SU-DHL-6 (cell line): ENCODE data around the gene EME1.

Experiments used
- H2AFZ ChIP-seq: fragments of 200-600 bp; sonication (generic); 2 replicates; pipeline ENCODE4 v1.6.1; 2014; ENCODE audit warnings: low read depth, mild to moderate bottlenecking, moderate library complexity, mixed read lengths, antibody characterized with exemption, low read length; ENCODE audit not compliant: severe bottlenecking
- H3F3A ChIP-seq: fragments of 200-600 bp; shearing (Covaris generic); 2 replicates; pipeline ENCODE4 v1.6.0; 2016; ENCODE audit warnings: antibody characterized with exemption, mild to moderate bottlenecking; ENCODE audit not compliant: insufficient read depth
- H3K27ac ChIP-seq: fragments of 200-600 bp; sonication (generic); 2 replicates; pipeline ENCODE4 v1.5.1; 2016; ENCODE audit warnings: low read depth, mild to moderate bottlenecking, low read length, moderate library complexity, mixed read lengths
- H3K27me3 ChIP-seq: fragments of 200-600 bp; sonication (generic), shearing (Covaris generic); 2 replicates; pipeline ENCODE4 v1.6.0; 2014; ENCODE audit warnings: mild to moderate bottlenecking, low read length
- H3K36me3 ChIP-seq: fragments of 200-600 bp; sonication (generic); 2 replicates; pipeline ENCODE4 v1.6.1; 2014; ENCODE audit warnings: mild to moderate bottlenecking, low read length, mixed read lengths
- H3K4me2 ChIP-seq: fragments of 300-600, 200-600 bp; shearing (Covaris generic), sonication (generic); 2 replicates; pipeline ENCODE4 v1.6.0; 2014; ENCODE audit warnings: low read length, low read depth, mild to moderate bottlenecking; ENCODE audit not compliant: poor library complexity, severe bottlenecking
- H3K4me3 ChIP-seq: fragments of 200-600 bp; sonication (generic); 2 replicates; pipeline ENCODE4 v1.5.1; 2014; ENCODE audit warnings: antibody characterized with exemption, low read length, mild to moderate bottlenecking, mixed read lengths; ENCODE audit not compliant: insufficient read depth, poor library complexity, severe bottlenecking
- H3K79me2 ChIP-seq: fragments of 200-600 bp; sonication (generic); 2 replicates; pipeline ENCODE4 v1.6.1; 2014; ENCODE audit warnings: mild to moderate bottlenecking, low read length, moderate library complexity; ENCODE audit not compliant: insufficient read depth
- H3K9ac ChIP-seq: fragments of 200-600 bp; sonication (generic); 2 replicates; pipeline ENCODE4 v1.7.0; 2014; ENCODE audit warnings: mild to moderate bottlenecking, low read length
- H3K9me2 ChIP-seq: fragments of 200-600 bp; sonication (generic); replicated peaks from 2 replicates; pipeline ENCODE4 v1.6.1; 2014; ENCODE audit warnings: low read length; ENCODE audit not compliant: insufficient read depth
- H3K9me3 ChIP-seq: fragments of 200-600 bp; sonication (generic); 2 replicates; pipeline ENCODE4 v1.6.1; 2014; ENCODE audit warnings: low read length, mixed read lengths; ENCODE audit not compliant: insufficient read depth
- H4K20me1 ChIP-seq: fragments of 200-600 bp; sonication (generic); 2 replicates; pipeline ENCODE4 v1.6.1; 2014; ENCODE audit warnings: low read depth, mild to moderate bottlenecking, antibody characterized with exemption, low read length, moderate library complexity, mixed read lengths
- CTCF ChIP-seq: fragments of 200-600 bp; sonication (generic); IDR thresholded peaks from one replicate; pipeline ENCODE4 v1.5.1; 2017; ENCODE audit warnings: antibody characterized with exemption, mild to moderate bottlenecking, low read length, moderate library complexity; ENCODE audit not compliant: insufficient read depth, poor library complexity, severe bottlenecking
- EZH2phosphoT487 ChIP-seq: fragments of 200-600 bp; sonication (generic), shearing (Covaris generic); conservative IDR thresholded peaks from 2 replicates; pipeline ENCODE4 v1.6.1; 2018; ENCODE audit warnings: mild to moderate bottlenecking, antibody characterized with exemption, low read length, moderate library complexity, mixed read lengths

EME1 gene

GRCh38 chr17:50358177-50358576 lies 14.9 kb upstream of the EME1 start:
- TF ChIP-seq CTCF, result no peak
- TF ChIP-seq EZH2phosphoT487, result no peak
- H3K27me3 ChIP-seq, result no peaks in the 10 kb centered on the region
- no peaks in the 10 kb centered on the region for H3K9me2 ChIP-seq
- H3K27ac ChIP-seq, result no peak overlapping the region
- H4K20me1 ChIP-seq, result no peaks in the 10 kb centered on the region
- no peak overlapping the region for H3K4me2 ChIP-seq
- no peak overlapping the region for H3K4me3 ChIP-seq
- H2AFZ ChIP-seq, result no peak overlapping the region
- 0 out of 2 replicates have a peak, but pooled peaks cover 6% of the 10 kb centered on the region for H3F3A ChIP-seq
- no peaks in the 10 kb centered on the region for H3K79me2 ChIP-seq
- no peak overlapping the region for H3K9ac ChIP-seq
- H3K9me3 ChIP-seq, result no peaks in the 10 kb centered on the region
- H3K36me3 ChIP-seq, result no peaks in the 10 kb centered on the region

- H3K36me3 ChIP-seq, result no peaks in the 10 kb centered on the region
Observed at GRCh38 chr17:50359005-50359699, 13.9 kb upstream of the EME1 start.

GRCh38 chr17:50359998-50360461 lies 13.0 kb upstream of the EME1 start:
- TF ChIP-seq CTCF (no peak), EZH2phosphoT487 (no peak)
- Histone ChIP-seq H3K27ac (no peak overlapping the region), H2AFZ (no peak overlapping the region), H3K79me2 (no peaks in the 10 kb centered on the region), H3K27me3 (no peaks in the 10 kb centered on the region), H3K9me3 (no peaks in the 10 kb centered on the region), H3K4me2 (no peak overlapping the region), H3F3A (0 out of 2 replicates have a peak, but pooled peaks cover 6% of the 10 kb centered on the region), H4K20me1 (no peaks in the 10 kb centered on the region), H3K9me2 (no peaks in the 10 kb centered on the region), H3K4me3 (no peak overlapping the region), H3K36me3 (no peaks in the 10 kb centered on the region), H3K9ac (no peak overlapping the region)

More at GRCh38 chr17:50359005-50359699, 13.9 kb upstream of the EME1 start:
- Histone ChIP-seq H2AFZ (no peak overlapping the region), H3K9me2 (no peaks in the 10 kb centered on the region), H4K20me1 (no peaks in the 10 kb centered on the region), H3K27ac (no peak overlapping the region), H3K4me2 (no peak overlapping the region), H3F3A (0 out of 2 replicates have a peak, but pooled peaks cover 6% of the 10 kb centered on the region), H3K4me3 (no peak overlapping the region), H3K79me2 (no peaks in the 10 kb centered on the region), H3K27me3 (no peaks in the 10 kb centered on the region), H3K9ac (no peak overlapping the region), H3K9me3 (no peaks in the 10 kb centered on the region)
- TF ChIP-seq CTCF (no peak), EZH2phosphoT487 (no peak)
